Left lobe of liver (tissue), 2 donors: ENCODE measurements around the gene YTHDC2. TPM values are rescaled to one million over a fixed set of nuclear protein-coding genes. Genes with fewer than 3 reads are reported as not detected.

Experiments
- ATAC-seq: fragments of 200-7000 bp; cut with Tn5 transposase; one replicate; pipeline ENCODE4 v1.9.1; 2020; ENCODE audit warnings: mild to moderate bottlenecking, moderate library complexity
- DNase-seq: peaks from one replicate; pipeline ENCODE4 v3.0.0-alpha.2; 2020; ENCODE audit warnings: low spot score
- total RNA-seq: library from RNA; stranded (reverse); gene quantifications from one replicate; pipeline ENCODE4 v1.2.1, GENCODE V29; 2021
- donor health status: DM: no; HTN: no; CAD: no; lungs with moderate emphysema.
- donor health status: DM: no; HTN: yes; CAD: no.

Gene YTHDC2
- total RNA-seq, 1 donor from 2014 or later: 12.5 TPM

DNA sequence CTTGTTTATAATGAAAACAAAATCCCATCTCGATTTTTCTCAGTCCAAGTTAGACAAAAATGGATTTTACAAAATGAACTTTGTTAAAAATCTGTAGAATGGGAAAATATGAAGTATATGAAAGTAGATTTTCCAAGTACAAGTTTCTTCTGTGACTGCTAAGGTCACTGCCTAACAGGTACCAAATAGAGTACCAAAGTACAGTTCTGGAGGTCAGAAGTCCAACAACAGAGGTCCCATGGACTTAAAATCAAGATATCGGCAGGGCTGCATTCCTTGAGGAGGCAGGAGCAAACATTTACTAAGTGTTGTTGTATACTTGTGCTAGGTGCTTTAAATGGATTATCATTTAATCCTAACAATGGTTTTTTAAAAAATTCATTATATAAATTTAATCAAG is 5.9 kb downstream of the YTHDC2 start:
- DNase-seq: no peak
- ATAC-seq: peak; percentile 47

DNA sequence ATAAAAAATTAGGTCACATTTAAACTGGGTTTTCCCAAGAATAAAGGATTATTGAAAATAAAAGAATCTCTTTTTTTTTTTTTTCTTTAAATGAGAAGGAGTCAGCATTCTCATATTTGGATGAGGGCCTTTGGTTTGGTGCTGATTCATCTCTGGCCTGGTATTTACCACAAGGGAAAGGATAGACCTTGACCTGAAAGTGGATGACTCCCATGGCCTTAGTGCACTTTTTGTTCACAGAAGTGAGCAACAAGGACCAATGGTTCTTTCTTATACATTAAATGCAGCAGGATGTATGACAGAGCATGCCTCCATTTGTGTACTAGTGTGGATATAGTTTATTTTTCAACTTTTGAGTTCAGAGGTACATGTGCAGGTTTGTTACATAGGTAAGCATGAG is 6.9 kb downstream of the YTHDC2 start:
- no peak for DNase-seq
- peak; percentile 47 for ATAC-seq

DNA sequence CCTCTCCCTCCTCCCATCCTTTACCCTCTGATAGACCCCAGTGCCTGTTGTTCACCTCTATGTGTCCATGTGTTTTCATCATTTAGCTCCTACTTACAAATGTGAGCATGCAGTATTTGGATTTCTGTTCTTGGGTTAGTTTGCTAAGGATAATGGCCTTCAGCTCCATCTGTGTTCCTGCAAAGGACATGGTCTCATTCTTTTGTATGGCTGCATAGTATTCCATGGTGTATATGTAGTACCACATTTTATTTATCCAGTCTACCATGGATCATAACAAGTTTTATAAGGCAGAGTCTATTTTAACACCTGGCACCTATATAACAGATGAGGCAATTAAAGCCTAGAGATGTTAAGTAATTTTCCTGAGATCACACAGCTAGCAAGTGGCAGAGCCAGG is 7.4 kb downstream of the YTHDC2 start:
- ATAC-seq (no peak), DNase-seq (no peak)

DNA sequence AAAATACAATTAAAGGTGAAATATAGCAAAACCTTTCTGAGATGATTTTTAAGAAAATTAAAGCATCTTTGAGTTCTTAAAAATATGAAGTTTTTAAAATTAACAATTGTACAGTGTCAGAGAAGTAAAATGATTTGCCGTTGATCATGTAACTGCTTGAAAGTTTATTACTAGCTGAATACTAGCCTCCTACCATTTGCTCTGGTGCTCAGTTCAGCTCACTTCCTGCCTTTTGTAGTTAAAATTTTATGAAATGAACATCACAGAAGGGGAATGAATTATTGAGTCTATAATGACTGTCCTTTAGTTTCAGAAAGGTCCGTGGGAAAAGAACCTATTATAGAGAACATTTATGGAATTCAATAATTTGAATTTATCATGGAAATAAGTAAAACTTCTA is 9.7 kb downstream of the YTHDC2 start:
- ATAC-seq: no peak
- DNase-seq: no peak

DNA sequence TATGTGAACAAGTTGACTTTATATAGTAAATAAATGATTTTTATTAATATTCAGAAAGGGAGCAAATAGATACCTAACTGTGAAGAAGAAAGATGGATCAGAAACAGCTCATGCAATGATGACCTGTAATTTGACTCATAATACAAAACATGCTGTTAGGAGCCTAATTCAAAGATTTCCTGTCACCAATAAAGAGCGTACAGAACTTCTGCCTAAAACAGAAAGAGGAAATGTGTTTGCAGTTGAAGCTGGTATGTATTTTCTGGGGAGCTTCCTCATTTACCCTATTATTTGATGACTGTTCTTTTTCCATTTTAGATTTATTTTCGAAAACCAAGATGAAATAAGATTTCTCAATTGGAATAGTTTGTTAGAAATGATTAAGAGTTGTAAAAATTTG is 11.4 kb downstream of the YTHDC2 start:
- DNase-seq (no peak), ATAC-seq (no peak)

DNA sequence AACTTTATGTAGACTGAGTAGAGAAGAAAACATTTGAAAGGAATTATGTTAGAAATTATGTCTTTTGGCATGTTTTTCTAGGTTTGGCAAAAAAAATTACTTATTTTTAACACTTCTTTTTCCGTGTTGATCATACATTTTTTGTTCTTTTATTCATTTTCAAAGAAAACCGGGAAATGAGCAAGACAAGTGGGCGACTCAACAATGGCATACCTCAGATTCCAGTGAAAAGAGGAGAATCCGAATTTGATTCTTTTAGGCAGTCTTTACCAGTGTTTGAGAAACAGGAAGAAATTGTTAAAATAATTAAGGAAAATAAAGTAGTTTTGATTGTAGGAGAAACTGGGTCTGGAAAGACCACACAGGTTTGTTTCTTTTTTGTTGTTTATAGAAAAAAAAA is 12.9 kb downstream of the YTHDC2 start:
- ATAC-seq (no peak), DNase-seq (no peak)

DNA sequence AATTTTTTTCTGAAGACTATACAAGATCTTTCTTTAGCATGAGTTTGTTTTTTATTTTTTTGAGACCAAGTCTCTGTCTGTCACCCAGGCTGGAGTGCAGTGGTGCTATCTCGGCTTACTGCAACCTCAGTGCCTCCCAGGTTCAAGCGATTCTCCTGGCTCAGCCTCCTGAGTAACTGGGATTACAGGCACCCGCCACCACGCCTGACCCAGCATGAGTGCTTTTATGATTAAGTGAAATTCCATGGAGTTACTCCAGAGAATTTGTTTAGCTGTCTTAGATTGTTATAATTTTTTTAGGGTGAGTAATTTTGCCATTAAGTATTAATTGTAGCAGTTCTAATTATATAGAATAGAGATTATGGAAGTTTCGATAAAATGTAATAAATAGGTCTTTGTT is 14.3 kb downstream of the YTHDC2 start:
- DNase-seq (no peak), ATAC-seq (no peak)

DNA sequence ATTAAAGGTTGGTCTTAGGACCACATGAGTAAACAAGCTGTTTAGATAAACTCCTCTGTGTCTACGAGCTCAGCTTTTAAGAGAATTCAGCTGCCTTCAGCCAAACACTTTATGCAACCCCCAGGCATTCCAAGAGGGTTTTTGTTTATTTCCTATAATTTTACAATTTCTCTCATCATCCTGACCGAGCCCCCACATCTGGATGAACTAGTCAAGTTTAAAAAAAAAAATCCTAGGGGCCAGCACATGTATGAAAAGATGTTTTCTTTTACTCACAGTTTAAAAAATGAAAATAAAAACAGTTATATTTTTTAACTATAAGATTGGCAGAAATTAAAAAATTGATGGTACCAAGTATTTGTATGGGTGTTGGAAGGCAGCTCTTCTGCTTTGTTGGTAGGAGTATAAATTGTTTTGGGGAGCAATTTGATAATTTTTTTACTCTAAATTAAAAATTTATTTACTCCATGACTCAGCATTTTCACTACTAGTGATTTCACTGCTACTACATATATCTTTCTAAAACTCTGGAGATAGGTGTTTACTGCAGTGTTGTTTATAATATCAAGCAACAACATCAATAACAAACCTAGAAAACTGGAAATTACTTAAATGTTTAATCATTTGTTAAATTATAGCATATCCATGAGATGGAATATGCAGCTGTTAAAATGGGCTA is 18.1 kb downstream of the YTHDC2 start:
- DNase-seq (no peak), ATAC-seq (no peak)

DNA sequence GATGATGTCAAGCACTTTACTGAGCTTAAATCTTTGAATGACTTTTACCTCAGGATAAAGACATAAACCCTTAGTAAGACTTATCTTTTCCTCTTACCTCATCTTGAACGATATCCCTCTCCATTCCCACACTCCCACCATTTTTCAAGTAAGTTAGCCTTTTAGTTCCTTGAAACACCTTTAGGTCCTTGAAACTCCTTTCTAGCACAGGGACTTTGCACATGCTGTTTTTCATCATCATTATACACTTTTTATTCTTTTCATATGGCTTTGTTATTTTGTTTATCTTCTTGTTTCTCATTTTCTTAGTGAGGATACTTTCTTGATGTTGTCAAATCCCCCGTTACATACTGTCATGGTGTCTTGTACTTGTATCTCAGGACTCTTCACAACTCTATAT is 24.8 kb downstream of the YTHDC2 start:
- ATAC-seq (no peak), DNase-seq (no peak)

DNA sequence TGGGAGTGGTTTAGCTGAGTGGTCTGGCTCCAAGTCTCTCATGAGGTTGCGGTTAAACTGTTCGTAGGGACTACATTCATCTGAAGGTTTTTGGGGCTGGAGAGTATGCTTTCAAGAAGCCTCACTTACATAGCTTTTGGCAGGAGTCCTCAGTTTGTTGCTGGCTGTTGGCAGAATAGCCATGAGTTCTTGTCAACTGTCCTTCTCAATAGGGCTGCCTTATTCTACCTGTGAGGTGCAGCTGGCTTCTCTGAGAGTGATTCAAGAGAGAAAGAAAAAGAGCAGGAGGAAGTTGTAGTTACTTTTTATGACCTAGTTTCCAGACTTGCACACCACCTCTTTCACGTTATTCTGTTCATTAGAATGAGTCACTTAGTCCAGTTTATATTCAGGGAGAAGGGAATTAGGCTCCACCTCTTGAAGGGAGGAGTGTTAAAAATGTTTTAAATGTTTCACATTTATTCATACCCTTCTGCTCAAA is 33.2 kb downstream of the YTHDC2 start:
- no peak for DNase-seq
- no peak for ATAC-seq

DNA sequence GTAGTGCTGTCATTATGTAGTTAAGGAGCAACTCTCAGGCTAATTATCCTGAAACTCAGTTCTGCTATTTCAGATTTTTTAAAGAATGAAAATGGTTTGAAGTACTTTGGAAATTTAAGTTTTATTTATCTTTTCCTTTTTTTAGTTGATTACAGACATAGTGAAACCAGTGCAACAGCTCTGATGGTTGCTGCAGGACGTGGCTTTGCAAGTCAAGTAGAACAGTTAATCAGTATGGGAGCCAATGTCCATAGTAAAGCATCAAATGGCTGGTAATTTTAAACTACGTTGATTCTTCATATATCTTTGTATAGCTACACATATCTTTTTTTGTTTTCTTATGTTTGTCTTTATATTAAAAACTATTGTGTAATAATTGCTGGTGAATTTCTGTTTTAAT is 34.9 kb downstream of the YTHDC2 start:
- ATAC-seq: no peak
- DNase-seq: no peak

DNA sequence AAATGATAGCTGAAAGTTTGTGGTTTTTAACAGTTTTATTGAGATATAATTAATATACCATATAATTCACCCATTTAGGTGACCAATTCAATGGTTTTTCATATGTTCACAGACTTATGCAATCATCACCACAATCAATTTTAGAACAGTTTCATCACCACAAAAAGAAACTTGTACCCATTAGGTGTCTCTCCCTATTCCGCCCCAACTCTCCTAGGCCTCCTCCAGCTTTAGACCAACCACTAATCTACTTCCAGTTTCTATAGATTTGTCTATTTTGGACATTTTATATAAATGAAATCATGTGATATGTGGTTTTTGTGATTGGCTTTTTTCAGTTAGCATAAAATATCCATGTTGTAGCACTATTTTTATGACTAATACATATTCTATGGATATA is 38.6 kb downstream of the YTHDC2 start:
- no peak for ATAC-seq
- DNase-seq: no peak

DNA sequence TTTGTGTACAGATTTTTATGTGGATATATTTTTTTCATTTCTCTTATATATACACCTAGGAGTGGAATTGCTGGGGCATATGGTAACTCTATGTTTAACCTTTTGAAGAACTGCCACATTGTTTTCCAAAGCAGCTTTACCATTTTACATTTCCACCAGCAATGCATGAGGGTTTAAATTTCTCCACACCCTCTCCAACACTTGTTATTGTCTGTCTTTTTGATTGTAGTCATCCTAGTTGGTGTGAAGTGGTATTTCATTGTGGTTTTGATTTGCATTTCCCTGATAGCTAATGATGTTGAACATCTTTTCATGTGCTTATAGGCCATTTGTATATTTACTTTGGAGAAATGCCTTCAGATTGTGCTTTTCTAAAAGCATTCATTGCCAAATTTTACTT is 39.1 kb downstream of the YTHDC2 start:
- DNase-seq: no peak
- no peak for ATAC-seq

DNA sequence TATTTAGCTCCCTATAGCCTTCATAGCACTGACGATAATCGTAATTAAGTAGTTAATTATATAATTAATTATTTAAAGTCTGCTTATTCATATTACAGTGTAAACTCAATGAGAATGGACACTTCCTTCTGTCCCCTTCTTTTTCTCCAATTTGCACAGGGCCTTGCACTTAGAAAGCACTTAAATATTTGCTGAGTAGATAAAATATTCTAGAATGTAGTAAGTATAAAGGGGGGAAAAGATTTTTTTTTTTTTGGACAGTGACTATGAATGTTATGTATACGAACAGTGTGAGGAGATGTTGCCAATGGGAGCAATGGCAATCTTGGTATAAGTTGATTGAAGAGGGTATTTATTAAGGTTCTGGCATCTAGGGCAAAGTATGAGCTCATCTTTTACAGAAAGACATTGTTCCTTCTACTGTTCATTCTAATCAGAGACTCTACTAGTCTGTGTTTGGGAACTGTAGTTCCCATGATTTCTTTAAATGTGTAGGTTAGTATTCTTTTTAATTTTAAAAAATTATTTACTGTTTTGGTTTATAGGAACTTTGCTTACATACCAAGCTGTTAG is 49.4 kb downstream of the YTHDC2 start:
- DNase-seq (no peak), ATAC-seq (no peak)

DNA sequence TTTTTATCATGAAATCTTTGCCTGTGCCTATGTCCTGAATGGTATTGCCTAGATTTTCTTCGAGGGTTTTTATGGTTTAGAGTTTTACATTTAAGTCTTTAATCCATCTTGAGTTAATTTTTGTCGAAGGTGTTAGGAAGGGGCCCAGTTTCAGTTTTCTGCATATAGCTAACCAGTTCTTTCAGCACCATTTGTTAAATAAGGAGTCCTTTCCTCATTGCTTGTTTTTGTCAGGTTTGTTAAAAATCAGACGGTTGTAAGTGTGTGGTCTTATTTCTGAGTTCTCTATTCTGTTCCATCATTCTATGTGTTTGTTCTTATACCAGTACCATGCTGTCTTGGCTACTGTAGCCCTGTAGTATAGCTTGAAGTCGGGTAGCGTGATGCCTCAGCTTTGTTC is 55.9 kb downstream of the YTHDC2 start:
- no peak for DNase-seq
- no peak for ATAC-seq

DNA sequence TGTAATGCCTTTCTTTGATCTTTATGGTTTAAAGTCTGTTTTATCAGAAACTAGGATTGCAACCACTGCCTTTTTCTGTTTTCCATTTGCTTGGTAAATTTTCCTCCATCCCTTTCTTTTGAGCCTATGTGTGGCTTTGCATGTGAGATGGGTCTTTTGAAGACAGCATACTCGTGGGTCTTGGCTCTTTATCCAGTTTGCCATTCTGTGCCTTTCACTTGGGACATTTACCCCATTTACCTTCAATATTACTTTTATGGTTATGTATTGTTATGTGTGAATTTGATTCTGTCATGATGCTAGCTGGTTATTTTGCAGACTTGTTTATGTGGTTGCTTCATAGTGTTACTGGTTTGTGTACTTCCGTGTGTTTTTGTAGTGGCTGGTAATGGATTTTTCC is 59.2 kb downstream of the YTHDC2 start:
- ATAC-seq (no peak), DNase-seq (no peak)

DNA sequence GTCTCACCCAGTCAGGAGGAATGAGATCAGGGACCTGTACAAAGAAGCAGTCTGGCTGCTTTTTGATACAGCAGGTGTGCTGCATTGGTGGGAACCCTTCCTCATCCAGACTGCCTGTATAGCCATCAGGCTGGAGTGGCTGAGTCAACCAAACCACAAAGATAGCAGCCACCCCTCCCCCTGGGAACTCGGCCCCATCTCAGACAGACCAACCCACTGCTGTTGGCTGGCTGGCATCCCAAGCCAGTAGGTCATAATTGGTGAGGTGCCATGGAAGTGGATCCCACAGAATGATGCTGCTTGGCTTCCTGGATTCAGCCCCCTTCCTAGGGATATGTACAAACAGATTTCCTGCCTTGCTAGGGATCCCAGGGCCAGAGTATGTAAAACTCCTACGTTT is 60.9 kb downstream of the YTHDC2 start:
- no peak for DNase-seq
- ATAC-seq: no peak

DNA sequence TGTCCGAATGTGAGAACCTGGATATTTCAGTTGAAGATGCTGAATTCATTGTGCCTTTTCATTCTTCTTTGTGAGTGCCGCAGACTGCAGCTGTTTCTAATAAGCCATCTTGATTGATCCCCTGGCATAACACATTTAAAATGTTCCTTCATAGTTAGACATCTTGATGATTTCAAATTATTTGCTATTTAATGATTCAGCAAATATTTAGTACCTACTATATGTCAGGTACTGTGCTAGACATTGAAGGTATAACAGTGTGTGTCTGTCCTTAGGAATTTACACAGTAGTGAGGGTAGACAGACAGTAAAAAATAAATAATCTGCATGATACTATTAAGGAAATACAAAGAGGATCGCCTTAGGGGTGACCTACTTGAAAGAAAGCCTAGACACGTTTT is 61.6 kb downstream of the YTHDC2 start:
- no peak for ATAC-seq
- no peak for DNase-seq

DNA sequence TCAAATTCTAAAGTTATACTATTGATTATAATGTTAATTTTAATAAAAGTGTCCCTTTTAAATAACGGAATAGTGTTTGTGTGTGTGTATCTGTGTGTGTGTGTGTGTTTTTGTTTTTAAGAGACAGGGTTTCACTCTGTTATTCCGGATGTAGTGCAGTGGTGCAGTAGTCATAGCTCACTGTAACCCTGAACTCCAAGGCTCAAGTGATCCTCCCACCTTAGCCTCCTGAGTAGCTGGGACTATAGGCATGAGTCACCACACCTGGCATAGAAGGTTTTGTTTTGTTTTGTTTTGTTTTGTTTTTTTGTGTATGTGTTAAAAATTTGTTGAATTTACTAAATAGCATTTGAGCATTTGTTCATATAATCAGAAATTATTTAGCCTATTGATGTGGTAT is 64.6 kb downstream of the YTHDC2 start:
- ATAC-seq (no peak), DNase-seq (no peak)

DNA sequence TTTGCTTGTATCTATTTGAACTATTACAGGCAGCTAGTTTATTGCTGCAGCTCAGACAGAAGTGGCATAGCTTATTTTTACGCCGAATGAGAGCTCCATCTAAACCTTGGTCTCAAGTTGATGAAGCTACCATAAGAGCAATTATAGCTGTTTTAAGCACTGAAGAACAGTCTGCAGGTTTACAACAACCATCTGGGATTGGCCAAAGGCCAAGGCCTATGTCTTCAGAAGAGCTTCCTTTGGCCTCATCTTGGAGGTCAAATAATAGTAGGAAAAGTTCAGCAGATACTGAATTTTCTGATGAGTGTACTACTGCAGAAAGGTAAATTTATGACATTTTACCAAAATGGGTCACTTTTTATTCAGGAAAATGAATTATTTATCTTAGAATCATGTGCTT is 67.9 kb downstream of the YTHDC2 start:
- DNase-seq: no peak

DNA sequence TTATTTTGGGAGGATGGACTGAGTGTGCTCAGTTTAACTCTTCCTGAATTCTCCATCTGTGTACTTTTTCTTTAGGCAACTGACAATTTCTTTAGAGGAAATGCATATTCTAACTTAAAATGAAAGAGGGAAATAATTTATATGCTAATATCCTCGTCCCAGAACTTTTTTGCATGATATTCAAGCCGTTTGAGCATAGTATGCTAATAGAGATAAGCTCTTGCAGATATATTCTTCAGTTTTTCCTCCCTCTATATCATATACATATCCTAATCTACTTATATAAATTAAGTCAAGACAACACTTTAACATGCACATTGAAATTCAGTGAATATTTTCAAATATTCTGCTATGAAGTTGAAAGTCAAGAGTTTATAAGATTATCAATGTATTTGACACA is 84.7 kb downstream of the YTHDC2 start:
- DNase-seq (no peak), ATAC-seq (no peak)

More for the DNA sequence above, 67.9 kb downstream of the YTHDC2 start:
- ATAC-seq: no peak

DNA sequence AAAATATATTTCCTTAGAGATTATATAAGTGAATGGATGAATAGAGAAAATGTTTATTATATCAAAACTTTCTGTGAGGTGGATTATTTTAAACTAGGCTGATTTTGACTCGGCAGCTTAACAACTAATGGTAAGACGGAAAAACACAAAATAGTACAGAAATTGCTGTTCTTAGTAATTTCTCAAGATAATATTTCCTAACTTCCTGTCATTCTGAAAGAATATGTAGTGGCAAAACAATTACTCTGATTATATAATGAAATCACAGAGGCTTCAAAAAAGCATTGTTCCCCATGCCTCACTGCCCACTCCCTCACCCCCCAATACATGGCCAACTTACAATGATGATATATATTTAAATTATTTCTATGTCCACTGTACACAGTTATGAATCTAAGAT is 85.4 kb downstream of the YTHDC2 start:
- no peak for DNase-seq
- peak; percentile 35 for ATAC-seq

DNA sequence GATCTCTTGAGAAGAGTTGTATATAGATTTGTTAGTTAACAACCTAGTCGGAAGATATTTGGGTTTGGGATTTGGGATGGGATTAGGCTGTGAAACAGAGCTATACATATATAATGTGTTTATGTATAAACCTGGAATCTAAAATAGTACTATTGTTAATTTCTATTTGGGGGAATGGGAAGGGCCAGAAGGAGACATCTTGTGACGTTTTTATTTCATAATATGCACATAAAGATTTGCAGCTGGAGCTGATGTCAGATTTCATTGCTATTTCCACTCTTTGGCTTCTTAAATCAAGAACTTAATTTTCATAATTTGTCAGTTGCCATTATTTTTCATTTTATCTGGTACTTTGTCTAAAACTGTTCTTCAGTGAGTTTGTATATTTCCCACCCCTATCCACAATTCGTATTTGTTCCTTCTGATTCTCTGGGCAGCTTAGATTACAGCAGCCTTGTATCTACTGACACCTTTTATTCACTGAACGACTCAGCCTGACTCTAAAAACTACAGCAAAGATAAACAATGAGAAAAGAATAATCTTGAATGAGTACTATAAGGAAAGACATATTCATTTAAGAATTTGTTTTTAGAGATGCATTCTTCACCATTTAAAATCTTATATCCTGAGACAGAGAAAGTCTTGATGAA is 86.9 kb downstream of the YTHDC2 start:
- DNase-seq: no peak
- ATAC-seq: no peak
